ENCODE results near the gene RFFL. TPM values are rescaled to one million over a fixed set of nuclear protein-coding genes. Genes with fewer than 3 reads are reported as not detected.
A peak's percentile ranks its signal among the peaks of the same experiment; 100 is the strongest.

Gene RFFL
- total and polyA plus RNA-seq, 2 of the 4 experiments (the other 2 are of a cell fraction), result 11.6 to 19.2 TPM

DNA sequence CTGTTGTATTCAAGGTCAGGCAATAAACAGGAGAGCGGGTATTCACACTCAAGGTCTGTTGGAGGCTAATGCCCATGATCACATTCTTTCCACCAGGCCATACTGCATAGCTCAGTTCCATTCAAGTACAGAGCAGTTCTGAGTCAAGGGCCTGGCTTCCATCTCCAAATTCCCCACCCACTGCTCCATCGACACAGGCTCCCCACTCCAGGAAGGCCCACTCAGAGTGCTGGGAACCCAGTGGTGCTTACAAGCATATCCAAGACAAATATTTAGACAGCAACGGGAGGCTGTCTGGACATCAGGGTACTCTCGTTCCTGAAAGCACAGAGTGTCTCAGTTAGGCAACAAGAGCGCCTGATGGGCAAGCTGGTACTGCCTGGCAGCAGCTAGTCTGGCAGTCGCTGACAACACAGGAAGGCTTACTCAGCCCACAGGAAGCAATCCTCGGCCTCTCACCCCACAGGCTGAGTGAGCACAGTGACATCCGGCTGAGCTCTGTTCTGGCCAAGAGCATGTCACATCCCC lies 40.9 kb downstream of the RFFL start:
- POLR2A ChIA-PET (ENCODE audit: unreplicated experiment), result interaction anchor here (0.8 kb wide), 1 partner anchor 41 kb away, joined by 3 read pairs; the partner anchor contains the start of gene RFFL
- Histone ChIP-seq H2AK9ac (replicated peaks; ENCODE audit: low read depth, low read length, poor library complexity) (peak overlapping the region; percentile 56), H3K4ac (ENCODE audit: low read depth, low read length) (peak overlapping the region; percentile 65), H3K36me3 (ENCODE audit: control insufficient read depth, insufficient read depth, low read length) (peaks cover 18% of the 10 kb centered on the region), H3K56ac (ENCODE audit: extremely low read depth, insufficient read depth, low read length) (peak overlapping the region; percentile 35), H3K9ac (ENCODE audit: low read depth, low read length) (peak overlapping the region; percentile 1; the same call in 1 of the 2 replicates), H4K8ac (ENCODE audit: low read depth in 2 of 2, low read length in 2 of 2) (peak overlapping the region; percentile 34 to 84), H3K9me3 (ENCODE audit: control insufficient read depth, insufficient read depth, low read length) (no peaks in the 10 kb centered on the region), H3K79me1 (ENCODE audit: low read depth in 1 of 2, low read length in 2 of 2) (peaks cover 20 to 52% of the 10 kb centered on the region in 2 experiments), H2BK5ac (ENCODE audit: low read depth, low read length, poor library complexity, severe bottlenecking) (peak overlapping the region; percentile 79), H3K27ac (ENCODE audit: insufficient read depth, low read length) (peak overlapping the region; percentile 34), H4K91ac (ENCODE audit: insufficient read depth, low read depth, low read length) (peak overlapping the region; percentile 67), H2BK20ac (ENCODE audit: low read depth, low read length) (peak overlapping the region; percentile 2; the same call in 1 of the 2 replicates), H3K4me1 (ENCODE audit: control insufficient read depth, insufficient read depth, low read length) (0 out of 2 replicates have a peak, but pooled peaks cover 2% of the 10 kb centered on the region), H3K4me3 (ENCODE audit: insufficient read depth, low read depth, low read length) (no peak overlapping the region), H3K14ac (replicated peaks; ENCODE audit: low read depth, low read length) (peak overlapping the region; percentile 28), H4K5ac (ENCODE audit: low read depth, low read length) (peak overlapping the region; percentile 33), H2AK5ac (ENCODE audit: low read depth, low read length) (peak overlapping the region; percentile 57), H3K23ac (ENCODE audit: low read depth, low read length) (peak overlapping the region; percentile 39), H3K18ac (ENCODE audit: low read depth, low read length) (peak overlapping the region; percentile 7; the same call in 1 of the 2 replicates), H3K27me3 (ENCODE audit: control insufficient read depth, insufficient read depth, low read length) (no peaks in the 10 kb centered on the region), H3K9me1 (ENCODE audit: insufficient read depth, low read length) (peaks cover 16% of the 10 kb centered on the region), H3K4me2 (ENCODE audit: low read depth, low read length) (peak overlapping the region; percentile 10; the same call in 1 of the 2 replicates), H4K20me1 (ENCODE audit: insufficient read depth, low read length) (no peaks in the 10 kb centered on the region; the same call in 1 of the 2 replicates), H2AFZ (replicated peaks; ENCODE audit: low read length, poor library complexity) (peak overlapping the region; percentile 91), H2BK15ac (ENCODE audit: low read depth, low read length) (peak overlapping the region; percentile 35; the same call in 1 of the 3 replicates), H2BK120ac (ENCODE audit: low read depth, low read length) (peak overlapping the region; percentile 38)
- CTCF ChIA-PET, result interaction anchor here (0.5 to 1.2 kb wide), 2 partner anchors 25 to 507 kb away, joined by 3 read pairs; no protein-coding TSS in a partner anchor
- peak; percentile 87 for DNase-seq
- 38% methylated on average over 4 of the region's 8 CpGs; no CpG with 5 or more reads in 1 of the 2 experiments for whole genome bisulfite sequencing, 2 experiments (ENCODE audit: extremely low coverage in 2 of 2, insufficient read length in 1 of 2)
- no TSS peak for BruUV-seq (replicated peaks)
- dilution Hi-C loops (cut with HindIII; ENCODE audit: low sequenced_read_pairs, unreplicated experiment), result no loop called here
- peak; percentile 97 for ATAC-seq (ENCODE audit: low read depth)
- intact Hi-C loops (cut with micrococcal nuclease), result loop anchor here (1.0 to 5.0 kb wide), 2 partner anchors 45 to 67 kb away; no protein-coding TSS in a partner anchor
- in situ Hi-C loops (cut with MboI; ENCODE audit: low sequenced_read_pairs), result no loop called here
- peak; percentile 42; the same call in 1 of the 2 replicates for TF ChIP-seq BHLHE40 (IDR thresholded peaks at IDR 0.05; ENCODE audit: low read depth, low read length)
- TF ChIP-seq, protein P1, sequence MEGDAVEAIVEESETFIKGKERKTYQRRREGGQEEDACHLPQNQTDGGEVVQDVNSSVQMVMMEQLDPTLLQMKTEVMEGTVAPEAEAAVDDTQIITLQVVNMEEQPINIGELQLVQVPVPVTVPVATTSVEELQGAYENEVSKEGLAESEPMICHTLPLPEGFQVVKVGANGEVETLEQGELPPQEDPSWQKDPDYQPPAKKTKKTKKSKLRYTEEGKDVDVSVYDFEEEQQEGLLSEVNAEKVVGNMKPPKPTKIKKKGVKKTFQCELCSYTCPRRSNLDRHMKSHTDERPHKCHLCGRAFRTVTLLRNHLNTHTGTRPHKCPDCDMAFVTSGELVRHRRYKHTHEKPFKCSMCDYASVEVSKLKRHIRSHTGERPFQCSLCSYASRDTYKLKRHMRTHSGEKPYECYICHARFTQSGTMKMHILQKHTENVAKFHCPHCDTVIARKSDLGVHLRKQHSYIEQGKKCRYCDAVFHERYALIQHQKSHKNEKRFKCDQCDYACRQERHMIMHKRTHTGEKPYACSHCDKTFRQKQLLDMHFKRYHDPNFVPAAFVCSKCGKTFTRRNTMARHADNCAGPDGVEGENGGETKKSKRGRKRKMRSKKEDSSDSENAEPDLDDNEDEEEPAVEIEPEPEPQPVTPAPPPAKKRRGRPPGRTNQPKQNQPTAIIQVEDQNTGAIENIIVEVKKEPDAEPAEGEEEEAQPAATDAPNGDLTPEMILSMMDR (conservative IDR thresholded peaks at IDR 0.05; ENCODE audit: low read depth, low read length), result peak; percentile 50
- peak; percentile 66 for TF ChIP-seq FOS (IDR thresholded peaks at IDR 0.05; ENCODE audit: low read depth, low read length)
- no peak for TF ChIP-seq RFX5 (IDR thresholded peaks at IDR 0.05; ENCODE audit: low read depth, low read length)
- TF ChIP-seq RAD21 (IDR thresholded peaks at IDR 0.05; ENCODE audit: low read length), result peak; percentile 35
- TF ChIP-seq, protein P2, sequence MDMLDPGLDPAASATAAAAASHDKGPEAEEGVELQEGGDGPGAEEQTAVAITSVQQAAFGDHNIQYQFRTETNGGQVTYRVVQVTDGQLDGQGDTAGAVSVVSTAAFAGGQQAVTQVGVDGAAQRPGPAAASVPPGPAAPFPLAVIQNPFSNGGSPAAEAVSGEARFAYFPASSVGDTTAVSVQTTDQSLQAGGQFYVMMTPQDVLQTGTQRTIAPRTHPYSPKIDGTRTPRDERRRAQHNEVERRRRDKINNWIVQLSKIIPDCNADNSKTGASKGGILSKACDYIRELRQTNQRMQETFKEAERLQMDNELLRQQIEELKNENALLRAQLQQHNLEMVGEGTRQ (IDR thresholded peaks at IDR 0.05; ENCODE audit: low read depth, low read length), result no peak
- TF ChIP-seq RCOR1 (IDR thresholded peaks at IDR 0.05; ENCODE audit: insufficient replicate concordance, low read length), result peak; percentile 13
- peak; percentile 24; the same call in 1 of the 2 replicates for TF ChIP-seq MAFK (IDR thresholded peaks at IDR 0.05; ENCODE audit: low read depth, low read length)
- TF ChIP-seq NFE2L2 (IDR thresholded peaks at IDR 0.05; ENCODE audit: low read depth, low read length), result peak; percentile 41; the same call in 1 of the 2 replicates
- TF ChIP-seq CEBPB (IDR thresholded peaks at IDR 0.05; ENCODE audit: low read depth, low read length), result peak; percentile 93
- no peak for TF ChIP-seq MXI1 (IDR thresholded peaks at IDR 0.05; ENCODE audit: borderline replicate concordance, low read depth, low read length)
- 0 out of 2 replicates have a peak, but pooled peaks have one; percentile 56 for TF ChIP-seq MAZ (IDR thresholded peaks at IDR 0.05; ENCODE audit: borderline replicate concordance, low read depth, low read length)
- TF ChIP-seq, protein P3, sequence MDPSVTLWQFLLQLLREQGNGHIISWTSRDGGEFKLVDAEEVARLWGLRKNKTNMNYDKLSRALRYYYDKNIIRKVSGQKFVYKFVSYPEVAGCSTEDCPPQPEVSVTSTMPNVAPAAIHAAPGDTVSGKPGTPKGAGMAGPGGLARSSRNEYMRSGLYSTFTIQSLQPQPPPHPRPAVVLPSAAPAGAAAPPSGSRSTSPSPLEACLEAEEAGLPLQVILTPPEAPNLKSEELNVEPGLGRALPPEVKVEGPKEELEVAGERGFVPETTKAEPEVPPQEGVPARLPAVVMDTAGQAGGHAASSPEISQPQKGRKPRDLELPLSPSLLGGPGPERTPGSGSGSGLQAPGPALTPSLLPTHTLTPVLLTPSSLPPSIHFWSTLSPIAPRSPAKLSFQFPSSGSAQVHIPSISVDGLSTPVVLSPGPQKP (IDR thresholded peaks at IDR 0.05; ENCODE audit: borderline replicate concordance, low read depth, low read length), result no peak
- TF ChIP-seq POLR2A (IDR thresholded peaks at IDR 0.05; ENCODE audit: low read depth, low read length), result peak; percentile 68; the same call in 1 of the 2 replicates
